Endodermal cell (in vitro differentiated cells): Measurements from ENCODE around the gene PDIA4. TPM values are rescaled to one million over a fixed set of nuclear protein-coding genes. Genes with fewer than 3 reads are reported as not detected.

Experiments
- DNase-seq: peaks from one replicate; pipeline ENCODE4 v3.0.0-alpha.2; 2017
- H3K27ac ChIP-seq: 2 replicates; pipeline ENCODE4 v1.5.1; 2013; ENCODE audit warnings: mild to moderate bottlenecking, low read depth, low read length, moderate library complexity
- H3K27me3 ChIP-seq: 2 replicates; pipeline ENCODE4 v1.6.1; 2013; ENCODE audit warnings: mild to moderate bottlenecking, low read length, moderate library complexity; ENCODE audit not compliant: insufficient read depth, control insufficient read depth, poor library complexity, severe bottlenecking
- H3K36me3 ChIP-seq: 2 replicates; pipeline ENCODE4 v1.7.0; 2013; ENCODE audit warnings: mild to moderate bottlenecking, low read length, moderate library complexity; ENCODE audit not compliant: control insufficient read depth, insufficient read depth
- H3K4me1 ChIP-seq: one replicate; pipeline ENCODE4 v1.7.0; 2013; ENCODE audit warnings: low read length; ENCODE audit not compliant: control insufficient read depth, insufficient read depth
- H3K4me3 ChIP-seq: 2 replicates; pipeline ENCODE4 v1.5.1; 2013; ENCODE audit warnings: mild to moderate bottlenecking, low read length, moderate library complexity
- H3K9ac ChIP-seq: 2 replicates; pipeline ENCODE4 v1.6.1; 2013; ENCODE audit warnings: mild to moderate bottlenecking, low read length, moderate library complexity; ENCODE audit not compliant: poor library complexity, severe bottlenecking; ENCODE audit errors: extremely low read depth
- H3K9me3 ChIP-seq: 2 replicates; pipeline ENCODE4 v1.6.1; 2013; ENCODE audit warnings: mild to moderate bottlenecking, low read length, moderate library complexity; ENCODE audit not compliant: control insufficient read depth
- H3K27ac Mint-ChIP-seq: 2 replicates; pipeline ENCODE4 v1.8.0; 2020; ENCODE audit warnings: mixed read lengths
- H3K27me3 Mint-ChIP-seq: 2 replicates; pipeline ENCODE4 v1.8.0; 2021; ENCODE audit warnings: mild to moderate bottlenecking, mixed read lengths; ENCODE audit not compliant: insufficient read depth
- H3K36me3 Mint-ChIP-seq: 2 replicates; pipeline ENCODE4 v1.8.0; 2020; ENCODE audit warnings: low read depth, mixed read lengths
- H3K4me1 Mint-ChIP-seq: 2 replicates; pipeline ENCODE4 v1.8.0; 2020; ENCODE audit warnings: mixed read lengths
- H3K4me3 Mint-ChIP-seq: 2 replicates; pipeline ENCODE4 v1.8.0; 2020; ENCODE audit warnings: mild to moderate bottlenecking, moderate library complexity, mixed read lengths
- H3K9me3 Mint-ChIP-seq: 2 replicates; pipeline ENCODE4 v1.8.0; 2020; ENCODE audit warnings: mild to moderate bottlenecking, mixed read lengths
- CTCF ChIP-seq: fragments of 200-600 bp; sonication (generic); conservative IDR thresholded peaks from 2 replicates; pipeline ENCODE4 v1.5.0; 2021; ENCODE audit warnings: antibody characterized with exemption, mild to moderate bottlenecking
- WGBS, 2 experiments: methylation state at CpG; one replicate each; pipeline versions ENCODE4 v1.1.5 to v1.1.7; 2013; ENCODE audit warnings: missing lambda C conversion rate in 2 of 2, mixed read lengths in 1 of 2; ENCODE audit not compliant: insufficient coverage in 1 of 2, insufficient read length in 1 of 2; 5-methylcytosine and 5-hydroxymethylcytosine counted together
- long read RNA-seq, 4 experiments: library from polyadenylated mRNA in 2 of 4; library from RNA in 1 of 4; library from capped mRNA in 1 of 4; stranded (forward) in 3 of 4; unstranded in 1 of 4; transcript quantifications; one replicate each; pipeline ENCODE4 v2.0.0, GENCODE V29; 2020 to 2021; ENCODE audit warnings: inconsistent platforms in 1 of 4
- polyA plus RNA-seq, 2 experiments: library from polyadenylated mRNA; stranded (reverse); fragments of 50-300 nt; gene quantifications; one replicate each; pipeline ENCODE4 v1.2.3, GENCODE V29; 2013
- total RNA-seq, 2 donors: library from RNA; stranded (reverse); fragmentation: NEBNext Ultra II Directional in 1 of 2; extraction: Animal tissue kit (Norgen Biotek cat#: 25700) in 1 of 2; gene quantifications; 2 replicates in 1 of 2; 3 replicates in 1 of 2; pipeline ENCODE4 v1.2.1, GENCODE V29; 2021

PDIA4 gene
- total RNA-seq = 100 to 1,000 TPM; 369 to 402 TPM
- 188 TPM for polyA plus RNA-seq (2013, experiment 1 of 2)
- polyA plus RNA-seq (2013, experiment 2 of 2) = 200 TPM
- long read RNA-seq, experiment 1, transcript PDIA4-201 (10 exons, 2,903 nt) = major isoform, 70 of 146 reads
- long read RNA-seq, experiment 1, partial matches to known transcripts = 46 of 146 reads
- long read RNA-seq, experiment 1, other reads (novel, unspliced or antisense) = 27 of 146 reads
- long read RNA-seq, experiment 2, transcript PDIA4-201 (10 exons, 2,903 nt) = major isoform, 1,896 of 2,144 reads
- long read RNA-seq, experiment 2, transcript PDIA4-203 (3 exons, 632 nt) = minor isoform, 7 of 2,144 reads
- long read RNA-seq, experiment 2, partial matches to known transcripts = 101 of 2,144 reads
- long read RNA-seq, experiment 2, other reads (novel, unspliced or antisense) = 140 of 2,144 reads
- long read RNA-seq, experiment 3, transcript PDIA4-203 (3 exons, 632 nt) = minor isoform, 5 of 3,097 reads
- long read RNA-seq, experiment 3, transcript PDIA4-201 (10 exons, 2,903 nt) = major isoform, 2,821 of 3,097 reads
- long read RNA-seq, experiment 3, partial matches to known transcripts = 68 of 3,097 reads
- long read RNA-seq, experiment 3, other reads (novel, unspliced or antisense) = 203 of 3,097 reads
- long read RNA-seq, experiment 4, transcript PDIA4-201 (10 exons, 2,903 nt) = major isoform, 59 of 74 reads
- long read RNA-seq, experiment 4, partial matches to known transcripts = 8 of 74 reads
- long read RNA-seq, experiment 4, other reads (novel, unspliced or antisense) = 7 of 74 reads

- Mint-ChIP-seq H3K27me3 (peaks cover 13% of the 10 kb centered on the region), H3K27ac (peak within 1 kb of the TSS; percentile 98)
- H3K9me3 ChIP-seq = no peaks in the 10 kb centered on the region
These were observed at the start of gene PDIA4 for GRCh38 chr7:149028346-149029109. Gene PDIA4, minus strand, starts transcription at chr7:149028505. Its CDS starts 97 bp downstream, at chr7:149028408.

GRCh38 chr7:149077594-149077993 is 49.3 kb upstream of the PDIA4 start:
- peaks cover 45% of the 10 kb centered on the region for H3K36me3 Mint-ChIP-seq
- Histone ChIP-seq H3K27me3 (no peaks in the 10 kb centered on the region), H3K4me3 (no peak overlapping the region), H3K36me3 (peaks cover 32% of the 10 kb centered on the region), H3K9me3 (no peaks in the 10 kb centered on the region), H3K27ac (no peak overlapping the region), H3K4me1 (no peaks in the 10 kb centered on the region), H3K9ac (no peak overlapping the region)
- no peak for TF ChIP-seq CTCF
- no peaks in the 10 kb centered on the region for H3K4me1 Mint-ChIP-seq
- H3K27ac Mint-ChIP-seq = no peak overlapping the region
- no peaks in the 10 kb centered on the region for H3K9me3 Mint-ChIP-seq
- H3K27me3 Mint-ChIP-seq = no peaks in the 10 kb centered on the region
- WGBS, 2 experiments = 84 to 88% methylated on average over 5 to 9 of the region's 9 CpGs
- DNase-seq = no peak
- no peak overlapping the region for H3K4me3 Mint-ChIP-seq

More at GRCh38 chr7:149028346-149029109, at the start of gene PDIA4:
- peak; percentile 100 for DNase-seq
- 0% methylated on average over 53 to 87 of the region's 87 CpGs for WGBS, 2 experiments
- TF ChIP-seq CTCF = peak; percentile 53
- no peaks in the 10 kb centered on the region for H3K9me3 Mint-ChIP-seq
- peak within 1 kb of the TSS; percentile 89 for H3K9ac ChIP-seq
- peaks cover 15% of the 10 kb centered on the region for H3K4me1 Mint-ChIP-seq
- H3K27ac ChIP-seq = peak within 1 kb of the TSS; percentile 92
- H3K36me3 ChIP-seq = peaks cover 14% of the 10 kb centered on the region
- peak within 1 kb of the TSS; percentile 95 for H3K4me3 ChIP-seq
- H3K36me3 Mint-ChIP-seq = peaks cover 13% of the 10 kb centered on the region
- H3K4me1 ChIP-seq = no peaks in the 10 kb centered on the region
- no peaks in the 10 kb centered on the region for H3K27me3 ChIP-seq
- H3K4me3 Mint-ChIP-seq = peak within 1 kb of the TSS; percentile 95

- no peaks in the 10 kb centered on the region for H3K9me3 ChIP-seq
- no peak overlapping the region for H3K27ac ChIP-seq
- no peak overlapping the region for H3K9ac ChIP-seq
- no peak overlapping the region for H3K4me3 ChIP-seq
- no peaks in the 10 kb centered on the region for H3K4me1 Mint-ChIP-seq
- WGBS, 2 experiments = 100% methylated on average over 2 of the region's 2 CpGs
- no peaks in the 10 kb centered on the region for H3K9me3 Mint-ChIP-seq
- TF ChIP-seq CTCF = no peak
- H3K36me3 Mint-ChIP-seq = peaks cover 58% of the 10 kb centered on the region
- peaks cover 48% of the 10 kb centered on the region for H3K36me3 ChIP-seq
- H3K27me3 Mint-ChIP-seq = no peaks in the 10 kb centered on the region
- H3K4me1 ChIP-seq = no peaks in the 10 kb centered on the region
- DNase-seq = no peak
- H3K4me3 Mint-ChIP-seq = no peak overlapping the region
- H3K27me3 ChIP-seq = no peaks in the 10 kb centered on the region
- no peak overlapping the region for H3K27ac Mint-ChIP-seq
These were observed 47.0 kb upstream of the PDIA4 start for GRCh38 chr7:149075286-149075685.
